IMR-90 (cell line): Measurements from ENCODE around the gene XYLB. TPM values are rescaled to one million over a fixed set of nuclear protein-coding genes. Genes with fewer than 3 reads are reported as not detected.

Experiments
- ATAC-seq: fragments of 200-7000 bp; cut with Tn5 transposase; 2 replicates; pipeline ENCODE4 v1.9.1; 2020; ENCODE audit warnings: low read depth, mild to moderate bottlenecking, moderate library complexity
- BruUV-seq: library from RNA; stranded (reverse); fragments of 400-500 nt; replicated peaks from 2 replicates; lab custom pipeline; 2021; lab: Mats Ljungman, UMichigan
- CTCF ChIA-PET: fragments of 300-600 bp; formaldehyde crosslinking; extraction: SDS; loops from one replicate; lab custom pipeline; 2021; ENCODE audit warnings: antibody characterized with exemption; lab: Yijun Ruan, JAX
- POLR2A ChIA-PET: fragments of 300-600 bp; sonication (Branson Sonifier 250); formaldehyde crosslinking; loops from one replicate; lab custom pipeline; 2022; ENCODE audit warnings: antibody characterized with exemption; ENCODE audit not compliant: unreplicated experiment; lab: Charles Lee
- DNase-seq: peaks from one replicate; pipeline ENCODE4 v3.0.0; 2013
- H2AFZ ChIP-seq: replicated peaks from 2 replicates; pipeline ENCODE3; 2013; ENCODE audit warnings: low read length, mild to moderate bottlenecking; ENCODE audit not compliant: poor library complexity
- H2AK5ac ChIP-seq: 2 replicates; pipeline ENCODE4 v1.6.1; 2013; ENCODE audit warnings: low read depth, low read length, inconsistent platforms
- H2AK9ac ChIP-seq: replicated peaks from 2 replicates; pipeline ENCODE3; 2013; ENCODE audit warnings: mild to moderate bottlenecking, low read depth, low read length, moderate library complexity; ENCODE audit not compliant: poor library complexity
- H2BK120ac ChIP-seq: 2 replicates; pipeline ENCODE4 v1.6.1; 2013; ENCODE audit warnings: low read depth, low read length, inconsistent platforms
- H2BK15ac ChIP-seq: 3 replicates; pipeline ENCODE4 v1.6.1; 2013; ENCODE audit warnings: low read depth, low read length, inconsistent platforms
- H2BK20ac ChIP-seq: 2 replicates; pipeline ENCODE4 v1.6.1; 2013; ENCODE audit warnings: low read depth, mild to moderate bottlenecking, inconsistent platforms, low read length, moderate library complexity
- H2BK5ac ChIP-seq: 2 replicates; pipeline ENCODE4 v1.6.1; 2013; ENCODE audit warnings: mild to moderate bottlenecking, low read depth, low read length, inconsistent platforms; ENCODE audit not compliant: poor library complexity, severe bottlenecking
- H3K14ac ChIP-seq: replicated peaks from 2 replicates; pipeline ENCODE4 v1.6.1; 2013; ENCODE audit warnings: low read depth, low read length, inconsistent platforms
- H3K18ac ChIP-seq: 2 replicates; pipeline ENCODE4 v1.6.1; 2013; ENCODE audit warnings: low read depth, low read length, control low read depth
- H3K23ac ChIP-seq: 2 replicates; pipeline ENCODE4 v1.6.1; 2013; ENCODE audit warnings: low read depth, low read length, inconsistent platforms
- H3K27ac ChIP-seq: 2 replicates; pipeline ENCODE4 v1.5.1; 2013; ENCODE audit warnings: mild to moderate bottlenecking, control low read depth, low read length; ENCODE audit not compliant: insufficient read depth
- H3K27me3 ChIP-seq: 2 replicates; pipeline ENCODE4 v1.6.1; 2013; ENCODE audit warnings: low read length; ENCODE audit not compliant: control insufficient read depth, insufficient read depth
- H3K36me3 ChIP-seq: 2 replicates; pipeline ENCODE4 v1.6.1; 2013; ENCODE audit warnings: low read length, mixed read lengths; ENCODE audit not compliant: control insufficient read depth, insufficient read depth
- H3K4ac ChIP-seq: 2 replicates; pipeline ENCODE4 v1.6.1; 2013; ENCODE audit warnings: low read depth, low read length, inconsistent platforms
- H3K4me1 ChIP-seq: 2 replicates; pipeline ENCODE4 v1.6.1; 2013; ENCODE audit warnings: low read length, mixed read lengths; ENCODE audit not compliant: control insufficient read depth, insufficient read depth
- H3K4me2 ChIP-seq: 2 replicates; pipeline ENCODE4 v1.6.1; 2013; ENCODE audit warnings: low read depth, mild to moderate bottlenecking, control low read depth, low read length, moderate library complexity
- H3K4me3 ChIP-seq: 2 replicates; pipeline ENCODE4 v1.5.1; 2013; ENCODE audit warnings: low read depth, mild to moderate bottlenecking, control low read depth, low read length, moderate library complexity; ENCODE audit not compliant: insufficient read depth
- H3K56ac ChIP-seq: 2 replicates; pipeline ENCODE4 v1.6.1; 2013; ENCODE audit warnings: low read length, inconsistent platforms; ENCODE audit not compliant: insufficient read depth; ENCODE audit errors: extremely low read depth
- H3K79me1 ChIP-seq, 2 experiments: 2 replicates each; pipeline ENCODE4 v1.6.1; 2013; ENCODE audit warnings: low read length in 2 of 2, inconsistent platforms in 1 of 2, low read depth in 1 of 2
- H3K9ac ChIP-seq: 2 replicates; pipeline ENCODE4 v1.6.1; 2013; ENCODE audit warnings: low read depth, low read length, control low read depth
- H3K9me1 ChIP-seq: 2 replicates; pipeline ENCODE4 v1.6.1; 2013; ENCODE audit warnings: low read length, inconsistent platforms; ENCODE audit not compliant: insufficient read depth
- H3K9me3 ChIP-seq: 2 replicates; pipeline ENCODE4 v1.6.1; 2013; ENCODE audit warnings: low read length; ENCODE audit not compliant: control insufficient read depth, insufficient read depth
- H4K20me1 ChIP-seq: 2 replicates; pipeline ENCODE4 v1.6.1; 2013; ENCODE audit warnings: low read length, inconsistent platforms; ENCODE audit not compliant: insufficient read depth
- H4K5ac ChIP-seq: 2 replicates; pipeline ENCODE4 v1.6.1; 2013; ENCODE audit warnings: mild to moderate bottlenecking, low read depth, low read length, control low read depth
- H4K8ac ChIP-seq, 2 experiments: 2 replicates each; pipeline ENCODE4 v1.6.1; 2013; ENCODE audit warnings: low read depth in 2 of 2, low read length in 2 of 2, control low read depth in 1 of 2, inconsistent platforms in 1 of 2
- H4K91ac ChIP-seq: 2 replicates; pipeline ENCODE4 v1.6.1; 2013; ENCODE audit warnings: low read depth, low read length, inconsistent platforms; ENCODE audit not compliant: insufficient read depth
- BHLHE40 ChIP-seq: fragments of 150-350 bp; IDR thresholded peaks from 2 replicates; pipeline ENCODE4 v1.6.1; 2016; ENCODE audit warnings: mild to moderate bottlenecking, low read depth, low read length
- CEBPB ChIP-seq: IDR thresholded peaks from 2 replicates; pipeline ENCODE4 v1.6.1; 2012; ENCODE audit warnings: low read depth, low read length, improper control_type of control experiment
- CHD1 ChIP-seq: IDR thresholded peaks from 2 replicates; pipeline ENCODE4 v1.6.1; 2012; ENCODE audit warnings: low read depth, low read length, improper control_type of control experiment
- CTCF ChIP-seq: conservative IDR thresholded peaks from 2 replicates; pipeline ENCODE4 v1.5.1; 2012; ENCODE audit warnings: mild to moderate bottlenecking, low read depth, low read length, improper control_type of control experiment
- ELK1 ChIP-seq: fragments of 150-350 bp; IDR thresholded peaks from 2 replicates; pipeline ENCODE4 v1.6.1; 2016; ENCODE audit warnings: low read depth, mild to moderate bottlenecking, low read length, moderate library complexity, borderline replicate concordance
- FOS ChIP-seq: fragments of 150-350 bp; IDR thresholded peaks from 2 replicates; pipeline ENCODE4 v1.6.1; 2016; ENCODE audit warnings: low read depth, low read length
- MAFK ChIP-seq: IDR thresholded peaks from 2 replicates; pipeline ENCODE4 v1.6.1; 2012; ENCODE audit warnings: low read depth, low read length, improper control_type of control experiment
- MAZ ChIP-seq: IDR thresholded peaks from 2 replicates; pipeline ENCODE4 v1.6.1; 2012; ENCODE audit warnings: low read depth, mild to moderate bottlenecking, low read length, improper control_type of control experiment, moderate library complexity, borderline replicate concordance
- MXI1 ChIP-seq: IDR thresholded peaks from 2 replicates; pipeline ENCODE4 v1.6.1; 2012; ENCODE audit warnings: low read depth, mild to moderate bottlenecking, low read length, moderate library complexity, borderline replicate concordance
- NFE2L2 ChIP-seq: fragments of 150-350 bp; IDR thresholded peaks from 2 replicates; pipeline ENCODE4 v1.6.1; 2016; ENCODE audit warnings: low read depth, mild to moderate bottlenecking, low read length
- POLR2A ChIP-seq: IDR thresholded peaks from 2 replicates; pipeline ENCODE4 v1.6.1; 2012; ENCODE audit warnings: mild to moderate bottlenecking, low read depth, low read length
- RAD21 ChIP-seq: IDR thresholded peaks from 2 replicates; pipeline ENCODE4 v1.6.1; 2012; ENCODE audit warnings: low read length, improper control_type of control experiment
- RCOR1 ChIP-seq: IDR thresholded peaks from 2 replicates; pipeline ENCODE4 v1.6.1; 2012; ENCODE audit warnings: mild to moderate bottlenecking, low read length, improper control_type of control experiment; ENCODE audit not compliant: insufficient replicate concordance
- RFX5 ChIP-seq: IDR thresholded peaks from 2 replicates; pipeline ENCODE4 v1.8.0; 2012; ENCODE audit warnings: low read depth, mild to moderate bottlenecking, low read length, moderate library complexity
- SMC3 ChIP-seq: fragments of 150-350 bp; IDR thresholded peaks from 2 replicates; pipeline ENCODE4 v1.6.1; 2016; ENCODE audit warnings: low read depth, mild to moderate bottlenecking, antibody characterized with exemption, low read length, moderate library complexity
- USF2 ChIP-seq: fragments of 150-350 bp; IDR thresholded peaks from 2 replicates; pipeline ENCODE4 v1.6.1; 2017; ENCODE audit warnings: mild to moderate bottlenecking, antibody characterized with exemption, low read length, low read depth
- WGBS, 2 experiments: methylation state at CpG; one replicate each; pipeline versions ENCODE4 v1.1.5 to v1.1.7; 2013; ENCODE audit warnings: missing lambda C conversion rate in 2 of 2; ENCODE audit not compliant: insufficient read length in 1 of 2; ENCODE audit errors: extremely low coverage in 2 of 2; 5-methylcytosine and 5-hydroxymethylcytosine counted together
- dilution Hi-C: fragments of 300-500 bp; cut with HindIII; formaldehyde crosslinking; loops from one replicate; pipeline ENCODE4 v1.14.3; 2018; ENCODE audit warnings: low sequenced_read_pairs; ENCODE audit not compliant: unreplicated experiment
- in situ Hi-C: fragments of 300-500 bp; cut with MboI; formaldehyde crosslinking; loops from 3 replicates; pipeline ENCODE4 v1.14.3; 2019; ENCODE audit warnings: low sequenced_read_pairs, inconsistent platforms, mixed read lengths
- intact Hi-C: fragments of 100-400 bp; cut with micrococcal nuclease; formaldehyde crosslinking; loops from 2 replicates; pipeline ENCODE4 v1.10.0; 2022
- polyA plus RNA-seq, 3 experiments: library from polyadenylated mRNA; depleted of rRNA; stranded (reverse); fragments of >200 nt; gene quantifications; 2 replicates each; pipeline ENCODE4 v1.2.3, GENCODE V29; 2012; ENCODE audit warnings: low replicate concordance in 1 of 3
- total RNA-seq: library from RNA; depleted of rRNA; stranded (reverse); fragments of >200 nt; gene quantifications from 2 replicates; pipeline ENCODE4 v1.2.3, GENCODE V29; 2012

XYLB gene
- total and polyA plus RNA-seq, 2 of the 4 experiments (the other 2 are of a cell fraction) = 3.0 to 3.4 TPM

- H3K4me1 ChIP-seq = no peaks in the 10 kb centered on the region
- in situ Hi-C loops (no loop called here), dilution Hi-C loops (loop anchor here (25.0 kb wide), 1 partner anchor 124 kb away; the partner anchor contains the start of gene EXOG), intact Hi-C loops (no loop called here)
- BruUV-seq = no TSS peak
- POLR2A ChIA-PET = no interaction called here
- H4K5ac ChIP-seq = no peak overlapping the region
- no peaks in the 10 kb centered on the region for H4K20me1 ChIP-seq
- H3K4me2 ChIP-seq = no peak overlapping the region
- H4K8ac ChIP-seq = no peak overlapping the region
- no peak for ATAC-seq
- no peaks in the 10 kb centered on the region for H3K79me1 ChIP-seq
- no peak overlapping the region for H2BK120ac ChIP-seq
- no peak overlapping the region for H3K23ac ChIP-seq
- H3K27ac ChIP-seq = no peak overlapping the region
- DNase-seq = no peak
- H2BK15ac ChIP-seq = no peak overlapping the region
- no peak overlapping the region for H3K56ac ChIP-seq
- peaks cover 5% of the 10 kb centered on the region for H3K36me3 ChIP-seq
- H2BK5ac ChIP-seq = no peak overlapping the region
- CTCF ChIA-PET = no interaction called here
- no peaks in the 10 kb centered on the region for H3K9me1 ChIP-seq
- no peak overlapping the region for H3K4me3 ChIP-seq
- H3K27me3 ChIP-seq = no peaks in the 10 kb centered on the region
- 92% methylated on average over 5 of the region's 9 CpGs; no CpG with 5 or more reads in 1 of the 2 experiments for WGBS, 2 experiments
- TF ChIP-seq ELK1 (no peak), FOS (no peak), CHD1 (no peak), CTCF (no peak), USF2 (no peak), CEBPB (no peak), BHLHE40 (no peak), MXI1 (no peak), SMC3 (no peak), POLR2A (no peak), RAD21 (no peak), MAZ (no peak), NFE2L2 (no peak), RFX5 (no peak), RCOR1 (no peak), MAFK (no peak)
- H2AK9ac ChIP-seq = no peak overlapping the region
- H3K4ac ChIP-seq = no peak overlapping the region
- no peak overlapping the region for H4K91ac ChIP-seq
- H2AFZ ChIP-seq = no peak overlapping the region
- no peaks in the 10 kb centered on the region for H3K9me3 ChIP-seq
- H2AK5ac ChIP-seq = no peak overlapping the region
- no peak overlapping the region for H3K18ac ChIP-seq
- H2BK20ac ChIP-seq = no peak overlapping the region
- H3K9ac ChIP-seq = no peak overlapping the region
- no peak overlapping the region for H3K14ac ChIP-seq
Measured at GRCh38 chr3:38362825-38363224, 16.2 kb downstream of the XYLB start.
